ENCODE results near the gene NUDT2.
A peak's percentile ranks its signal among the peaks of the same experiment; 100 is the strongest.
"Not testable (repeated sequence)": the region's sequence is repeated elsewhere in the genome, so short reads cannot be mapped to it uniquely, and the experiment has no call there.

NUDT2 gene

DNA sequence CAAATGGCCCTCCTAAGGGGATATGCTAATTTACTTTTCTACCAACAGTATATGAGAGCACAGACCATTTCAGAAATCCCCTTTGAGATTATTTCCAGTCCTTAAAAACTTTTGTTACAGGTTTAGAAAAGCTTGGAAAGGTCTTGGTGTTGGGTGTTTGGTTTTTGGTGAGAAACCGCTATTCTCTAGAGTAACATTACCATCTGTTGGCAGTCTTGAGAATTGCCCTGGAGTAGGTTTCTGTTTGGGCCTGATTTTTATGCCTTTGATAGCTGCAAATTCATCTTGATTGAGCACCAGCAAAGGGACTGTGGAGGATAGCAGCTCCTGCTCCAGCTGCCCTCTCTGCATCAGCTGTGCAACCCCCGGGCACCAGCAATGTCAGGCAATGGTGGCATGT, 8.0 kb downstream of the NUDT2 start:
- DNase-seq, result peak; percentile 13

DNA sequence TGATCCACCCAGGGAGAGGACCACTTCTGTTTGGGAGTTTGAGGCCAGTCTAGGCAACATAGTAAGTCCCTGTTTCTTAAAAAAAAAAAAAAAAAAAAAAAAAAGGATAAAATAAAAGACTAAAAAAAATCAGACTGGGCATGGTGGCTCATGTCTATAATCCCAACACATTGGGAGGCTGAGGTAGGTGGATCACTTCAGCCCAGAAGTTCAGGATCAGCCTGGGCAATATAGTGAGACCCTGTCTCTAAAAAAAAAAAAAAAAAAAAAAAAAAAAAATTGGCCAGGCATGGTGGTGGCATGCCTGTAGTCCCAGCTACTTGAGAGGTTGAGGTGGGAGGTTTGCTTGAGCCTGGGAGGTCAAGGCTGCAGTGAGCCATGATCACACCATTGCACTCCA, 8.7 kb downstream of the NUDT2 start:
- not testable (repeated sequence) for DNase-seq

DNA sequence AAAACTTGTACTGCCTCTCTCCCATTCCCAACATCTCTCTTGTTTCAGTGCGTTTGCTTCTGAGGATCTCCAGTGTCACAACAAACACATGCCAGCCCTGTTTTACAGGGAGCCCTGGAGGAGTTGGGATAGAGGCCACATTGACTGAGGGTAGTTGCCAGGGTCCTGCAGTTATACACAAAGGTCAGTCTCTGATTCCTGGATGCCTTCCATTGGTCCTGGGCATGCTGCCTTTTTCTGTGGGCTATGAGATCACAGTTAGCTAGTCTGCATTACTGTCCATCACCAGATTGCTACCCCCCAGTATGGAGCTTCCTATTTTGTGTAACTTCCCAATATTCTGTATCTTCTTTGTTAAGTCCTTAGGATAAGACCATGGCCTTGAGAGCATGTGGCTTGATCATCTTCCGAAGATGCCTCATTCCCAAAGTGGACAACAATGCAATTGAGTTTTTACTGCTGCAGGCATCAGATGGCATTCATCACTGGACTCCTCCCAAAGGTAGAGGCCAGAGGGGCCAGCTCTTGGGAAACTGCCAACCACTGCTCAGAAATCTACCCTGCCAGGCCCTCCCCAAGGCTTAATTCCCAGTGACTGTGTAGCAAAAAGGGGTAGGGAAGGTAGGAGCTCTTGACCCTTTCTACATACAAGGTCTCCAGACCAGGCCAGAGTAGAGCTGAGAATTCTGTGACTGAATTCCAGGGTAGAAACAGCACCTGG, 9.5 kb downstream of the NUDT2 start:
- DNase-seq, result no peak

DNA sequence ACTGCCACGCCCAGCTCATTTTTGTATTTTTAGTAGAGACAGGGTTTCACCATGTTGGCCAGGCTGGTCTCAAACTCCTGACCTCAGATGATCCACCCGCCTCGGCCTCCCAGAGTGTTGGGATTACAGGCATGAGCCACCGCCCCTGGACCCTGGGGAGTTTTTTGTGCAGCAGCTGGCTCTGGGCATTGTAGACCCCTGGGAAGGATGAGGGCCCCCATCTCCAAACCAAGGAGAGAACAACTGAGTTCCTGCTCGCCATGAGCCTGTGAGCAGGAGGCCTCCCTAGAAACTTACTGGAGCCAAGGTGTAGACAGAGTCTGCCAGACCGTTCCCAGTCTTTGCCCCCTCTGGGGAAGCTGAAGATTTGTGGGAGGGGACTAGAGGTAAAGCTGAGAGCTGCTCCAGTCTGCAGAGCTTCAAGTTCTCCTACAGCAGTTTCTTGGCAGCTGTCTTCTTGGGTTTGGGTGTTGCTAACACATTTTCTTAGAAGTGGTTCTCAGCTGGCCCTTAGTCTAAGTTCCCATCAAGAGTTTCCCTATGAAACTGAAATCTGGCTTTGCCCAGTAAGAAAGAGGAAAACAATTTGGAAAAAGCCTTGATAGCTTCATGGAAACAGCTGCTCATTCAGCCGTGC, 12.4 kb downstream of the NUDT2 start:
- DNase-seq, result no peak

DNA sequence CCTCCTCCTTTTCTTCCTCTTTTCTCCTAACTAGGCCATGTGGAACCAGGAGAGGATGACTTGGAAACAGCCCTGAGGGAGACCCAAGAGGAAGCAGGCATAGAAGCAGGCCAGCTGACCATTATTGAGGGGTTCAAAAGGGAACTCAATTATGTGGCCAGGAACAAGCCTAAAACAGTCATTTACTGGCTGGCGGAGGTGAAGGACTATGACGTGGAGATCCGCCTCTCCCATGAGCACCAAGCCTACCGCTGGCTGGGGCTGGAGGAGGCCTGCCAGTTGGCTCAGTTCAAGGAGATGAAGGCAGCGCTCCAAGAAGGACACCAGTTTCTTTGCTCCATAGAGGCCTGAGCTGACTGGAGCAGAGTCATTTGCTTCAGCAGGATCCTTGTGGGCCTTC, 13.7 kb downstream of the NUDT2 start:
- no peak for DNase-seq

DNA sequence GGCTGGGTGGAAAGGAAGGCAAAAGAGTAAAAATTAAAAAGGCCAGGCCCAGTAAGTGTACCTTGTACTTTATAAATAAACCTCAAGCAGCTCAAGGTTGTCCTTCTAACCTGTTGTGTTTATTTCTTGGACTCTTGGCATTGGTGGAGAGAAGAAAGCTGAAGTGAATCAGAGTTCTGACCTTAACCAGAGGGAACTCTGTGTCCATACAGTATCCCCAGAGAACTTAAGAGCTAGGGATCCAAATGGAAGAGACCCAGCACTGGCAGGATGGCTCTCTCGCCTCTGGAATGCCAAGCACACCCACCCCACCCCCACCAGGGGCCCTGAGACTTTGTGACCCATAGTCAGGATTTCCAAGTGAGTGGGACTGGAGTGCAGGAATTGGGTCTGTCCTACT, 14.2 kb downstream of the NUDT2 start:
- no peak for DNase-seq

DNA sequence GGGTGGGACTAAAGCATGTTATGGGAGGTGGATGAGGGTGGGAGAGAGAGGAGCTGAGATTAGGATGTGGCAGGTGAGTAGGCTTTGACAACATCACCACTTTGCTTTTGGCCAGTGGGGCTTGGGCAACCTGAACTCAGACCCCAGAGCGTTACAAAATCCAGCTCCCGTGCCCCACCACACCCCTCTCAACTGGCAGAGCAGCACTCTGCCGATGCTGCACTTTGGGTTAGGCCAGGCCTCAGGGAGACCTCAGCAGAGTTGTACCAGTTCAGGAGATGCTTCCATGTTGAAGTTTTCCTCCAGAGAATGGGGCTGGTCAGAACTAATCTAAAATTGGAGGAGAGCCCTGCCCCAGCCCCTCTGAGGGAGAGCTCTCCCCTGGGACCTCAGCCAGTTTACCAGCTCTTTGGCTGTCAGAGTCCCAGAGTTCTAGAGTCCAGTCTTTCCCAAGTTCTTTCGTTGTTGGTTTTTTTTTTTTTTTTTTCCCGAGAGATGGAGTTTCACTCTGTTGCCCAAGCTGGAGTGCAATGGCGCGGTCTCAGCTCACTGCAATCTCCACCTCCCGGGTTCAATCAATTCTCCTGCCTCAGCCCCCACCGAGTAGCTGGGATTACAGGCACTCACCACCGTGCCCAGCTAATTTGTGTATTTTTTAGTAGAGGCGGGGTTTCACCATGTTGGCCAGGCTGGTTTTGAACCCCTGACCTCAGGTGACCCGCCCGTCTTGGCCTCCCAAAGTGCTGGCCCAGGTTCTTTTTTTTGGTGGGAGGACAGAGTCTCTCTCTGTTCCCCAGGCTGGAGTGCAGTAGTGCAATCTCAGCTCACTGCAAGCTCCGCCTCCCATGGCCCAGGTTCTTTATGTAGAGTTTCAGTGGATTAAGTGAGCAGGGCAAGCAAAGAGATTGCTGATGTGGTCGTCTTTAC, 17.8 kb downstream of the NUDT2 start:
- no peak for DNase-seq

DNA sequence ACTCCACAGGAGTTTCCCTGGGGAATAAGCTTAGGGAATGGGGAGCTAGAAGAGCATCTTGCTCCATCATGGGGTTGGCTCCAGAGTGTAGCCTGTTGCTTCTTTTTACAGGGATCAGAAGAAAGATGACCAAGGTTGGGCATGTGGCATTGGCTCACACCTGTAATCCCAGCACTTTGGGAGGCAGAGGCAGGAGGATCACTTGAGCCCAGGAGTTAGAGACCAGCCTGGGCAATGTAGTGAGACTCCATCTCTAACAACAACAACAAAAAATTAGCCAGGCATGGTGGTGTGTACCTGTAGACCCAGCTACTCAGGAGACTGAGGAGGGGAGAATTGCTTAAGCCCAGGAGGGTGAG, 18.4 kb downstream of the NUDT2 start:
- DNase-seq, result no peak

DNA sequence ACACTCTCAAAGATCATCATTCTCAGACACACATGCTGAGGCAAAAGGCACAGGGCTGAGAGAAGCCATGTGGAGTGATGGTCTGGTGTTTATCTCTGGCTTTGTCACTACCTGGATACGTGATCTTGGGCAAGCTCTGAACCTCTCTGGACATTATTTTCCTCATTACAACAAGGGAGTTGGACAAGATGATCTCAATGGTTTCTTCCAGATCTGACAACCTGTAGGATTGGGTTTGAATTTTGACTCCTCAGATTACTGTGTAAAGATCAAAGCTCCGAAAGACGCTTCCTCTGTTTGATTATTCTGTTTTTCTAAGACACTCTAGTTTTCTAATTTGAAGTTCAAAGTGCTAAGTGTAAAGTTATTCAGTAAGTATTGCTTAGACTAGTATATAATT, 20.0 kb downstream of the NUDT2 start:
- no peak for DNase-seq

DNA sequence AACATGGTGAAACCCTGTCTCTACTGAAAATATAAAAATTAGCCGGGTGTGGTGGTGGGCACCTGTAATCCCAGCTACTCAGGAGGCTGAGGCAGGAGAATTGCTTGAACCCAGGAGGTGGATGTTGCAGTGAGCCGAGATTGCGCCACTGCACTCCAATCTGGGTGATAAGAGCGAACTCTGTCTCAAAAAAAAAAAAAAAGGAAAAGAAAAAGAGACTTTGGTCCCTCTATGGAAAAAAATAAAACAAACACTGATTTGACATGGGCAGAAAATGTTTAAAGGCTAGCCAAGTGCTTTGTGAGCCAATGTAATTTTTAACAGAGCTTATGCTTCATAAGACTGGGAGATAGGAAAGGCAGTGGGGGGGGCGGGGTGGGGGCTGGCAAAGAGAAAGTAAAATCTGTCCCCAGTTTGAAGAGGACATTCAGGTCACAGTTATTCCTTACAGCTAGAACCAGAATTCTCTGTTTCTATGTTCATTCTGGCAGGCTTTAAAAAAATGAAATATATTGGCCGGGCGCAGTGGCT, 22.8 kb downstream of the NUDT2 start:
- not testable (repeated sequence) for DNase-seq

DNA sequence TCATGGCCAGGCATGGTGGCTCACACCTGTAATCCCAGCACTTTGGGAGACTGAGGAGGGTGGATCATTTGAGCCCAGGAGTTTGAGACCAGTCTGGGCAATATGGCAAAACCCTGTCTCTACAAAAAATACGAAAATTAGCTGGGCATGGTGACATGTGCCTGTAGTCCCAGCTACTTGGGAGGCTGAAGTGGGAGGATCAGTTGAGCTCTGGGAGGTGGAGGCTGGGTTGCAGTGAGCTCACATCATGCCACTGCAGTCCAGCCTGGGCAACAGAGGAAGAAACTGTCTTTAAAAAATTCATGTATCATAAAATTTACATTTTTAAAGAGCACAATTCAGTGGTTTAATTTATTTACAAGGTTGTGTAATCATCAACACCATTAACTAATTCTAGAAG, 23.6 kb downstream of the NUDT2 start:
- not testable (repeated sequence) for DNase-seq

DNA sequence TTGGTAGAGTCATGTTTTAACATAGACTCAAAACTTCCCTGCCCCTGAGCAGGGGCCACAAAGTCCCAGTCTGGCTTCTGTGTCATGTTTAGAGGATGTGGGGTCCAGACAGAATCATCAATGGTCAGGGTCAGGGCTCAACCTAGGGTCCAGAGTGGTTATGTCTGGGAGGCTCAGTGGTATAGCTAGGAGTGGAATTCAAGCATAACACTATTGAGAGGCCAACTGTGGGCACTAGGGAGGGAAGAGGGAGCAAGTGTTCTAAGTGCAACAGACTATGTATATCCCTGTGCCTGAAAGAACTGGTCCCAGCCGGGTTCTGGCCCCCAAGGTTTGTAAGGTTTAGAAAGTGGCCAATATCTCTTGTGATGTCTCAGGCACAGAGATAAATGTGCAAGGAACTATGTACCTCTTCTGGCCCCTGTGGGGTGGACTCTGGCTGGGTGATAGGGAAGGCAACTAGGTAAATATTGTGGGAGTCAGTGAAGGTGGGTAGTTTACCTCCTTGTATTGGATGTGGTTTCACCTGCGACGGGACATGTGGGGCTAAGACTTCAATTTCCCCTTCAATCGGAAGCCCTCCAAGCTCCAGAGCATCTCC, 33.3 kb downstream of the NUDT2 start:
- DNase-seq, result no peak

DNA sequence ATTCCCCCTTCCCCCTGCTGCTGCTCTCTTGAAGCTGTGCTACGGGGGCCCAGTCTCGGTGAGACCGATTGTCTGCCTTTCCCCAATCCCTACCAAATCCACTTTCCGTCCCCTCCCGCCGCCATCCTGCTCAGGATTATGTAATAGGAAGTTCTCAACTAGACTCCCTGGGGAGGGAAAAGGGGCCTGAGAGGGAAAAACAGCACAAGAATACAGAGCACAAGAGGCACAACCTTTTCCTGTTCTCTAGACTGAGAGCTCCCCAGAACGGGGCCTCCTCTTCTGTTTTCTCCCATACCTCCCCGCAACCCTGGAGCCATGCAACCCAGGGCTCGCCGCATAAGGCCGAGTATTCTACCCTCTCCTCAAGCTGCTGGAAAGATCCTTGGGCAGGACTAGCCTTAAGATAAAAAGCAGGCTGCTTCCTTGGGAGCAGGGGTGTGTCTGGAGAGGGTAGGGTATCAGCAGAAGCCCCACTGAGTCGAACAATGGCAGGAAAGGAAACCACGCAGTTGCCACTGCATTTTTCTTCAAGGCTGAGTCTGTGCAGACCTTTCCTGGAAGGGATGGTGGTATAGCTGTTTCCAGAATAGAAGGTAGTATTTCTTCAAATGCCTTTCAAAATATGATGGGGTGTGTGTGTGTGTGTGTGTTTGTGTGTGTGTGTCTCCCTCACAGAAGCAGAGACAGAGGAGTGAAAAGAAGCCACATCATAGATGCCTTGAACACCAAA, 34.4 kb downstream of the NUDT2 start:
- no peak for DNase-seq

DNA sequence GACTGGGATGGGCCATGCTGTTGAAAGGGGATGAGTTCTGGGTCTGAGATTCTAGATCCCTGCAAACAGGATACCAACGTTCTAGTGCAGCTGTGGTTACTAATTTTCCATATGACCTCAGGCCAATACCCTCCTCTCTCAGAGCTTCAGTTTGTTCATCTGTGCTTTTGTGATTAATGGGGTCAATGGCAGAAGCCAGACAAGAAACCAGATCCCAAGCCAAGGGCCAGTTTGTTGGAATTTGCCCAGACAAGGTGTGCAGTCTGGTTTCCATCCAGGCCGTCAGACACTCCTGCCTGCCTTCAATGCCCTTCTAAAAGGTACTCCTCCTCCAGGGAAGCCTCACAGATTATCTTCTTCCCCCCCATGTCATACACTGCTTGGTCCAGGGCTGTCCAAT, 35.9 kb downstream of the NUDT2 start:
- DNase-seq, result no peak

DNA sequence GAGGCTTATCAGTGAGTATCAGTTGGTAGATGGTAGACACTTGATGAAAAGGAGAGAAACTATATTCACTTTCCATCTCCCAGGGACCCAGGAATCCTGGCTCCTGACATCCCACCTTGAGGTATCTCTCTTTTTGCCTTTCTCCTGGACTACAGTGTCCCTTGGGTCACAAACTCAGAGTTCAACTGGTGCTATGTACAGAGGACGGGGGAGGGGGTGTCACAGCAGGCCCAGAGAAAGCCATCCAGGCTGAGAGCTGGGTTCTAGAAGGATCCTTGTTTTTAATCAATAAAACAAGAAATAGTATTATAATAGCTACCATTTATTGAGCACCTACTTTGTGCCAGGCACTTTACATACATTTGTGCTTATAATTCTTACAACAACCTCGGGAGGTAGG, 37.0 kb downstream of the NUDT2 start:
- no peak for DNase-seq

DNA sequence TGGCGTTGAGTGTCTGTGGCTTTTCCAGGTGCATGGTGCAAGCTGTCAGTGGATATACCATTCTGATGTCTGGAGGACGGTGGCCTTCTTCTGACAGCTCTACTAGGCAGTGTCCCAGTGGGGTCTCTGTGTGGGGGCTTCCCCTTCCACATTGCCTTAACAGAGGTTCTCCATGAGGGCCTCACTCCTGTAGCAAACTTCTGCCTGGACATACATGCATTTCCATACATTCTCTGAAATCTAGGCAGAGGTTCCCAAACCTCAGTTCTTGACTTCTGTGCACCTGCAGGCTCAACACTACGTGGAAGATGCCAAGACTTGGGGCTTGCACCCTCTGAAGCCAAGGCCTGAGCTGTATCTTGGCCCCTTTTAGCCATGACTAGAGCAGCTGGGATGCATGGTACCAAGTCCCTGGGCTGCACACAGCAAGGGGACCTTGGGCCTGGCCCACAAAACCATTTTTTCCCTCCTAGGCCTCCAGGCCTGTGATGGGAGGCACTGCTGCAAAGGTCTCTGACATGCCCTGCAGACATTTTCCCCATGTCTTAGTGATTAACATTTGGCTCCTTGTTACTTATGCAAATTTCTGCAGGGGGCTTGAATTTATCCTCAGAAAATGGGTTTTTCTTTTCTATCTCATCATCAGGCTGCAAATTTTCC, 38.5 kb downstream of the NUDT2 start:
- DNase-seq, result not testable (repeated sequence)

DNA sequence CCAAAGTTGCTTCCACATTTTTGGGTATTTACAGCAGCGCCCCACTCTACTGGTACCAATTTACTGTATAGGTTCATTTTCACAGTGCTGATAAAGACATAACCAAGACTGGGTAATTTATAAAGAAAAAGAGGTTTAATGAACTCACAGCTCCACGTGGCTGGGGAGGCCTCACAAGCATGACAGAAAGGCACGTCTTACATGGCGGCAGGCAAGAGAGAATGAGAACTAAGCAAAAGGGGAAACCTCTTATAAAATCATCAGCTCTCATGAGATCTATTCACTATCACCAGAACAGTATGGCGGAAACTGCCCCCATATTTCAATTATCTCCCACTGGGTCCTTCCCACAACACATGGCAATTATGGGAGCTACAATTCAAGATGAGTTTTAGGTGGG, 39.4 kb downstream of the NUDT2 start:
- DNase-seq, result not testable (repeated sequence)

DNA sequence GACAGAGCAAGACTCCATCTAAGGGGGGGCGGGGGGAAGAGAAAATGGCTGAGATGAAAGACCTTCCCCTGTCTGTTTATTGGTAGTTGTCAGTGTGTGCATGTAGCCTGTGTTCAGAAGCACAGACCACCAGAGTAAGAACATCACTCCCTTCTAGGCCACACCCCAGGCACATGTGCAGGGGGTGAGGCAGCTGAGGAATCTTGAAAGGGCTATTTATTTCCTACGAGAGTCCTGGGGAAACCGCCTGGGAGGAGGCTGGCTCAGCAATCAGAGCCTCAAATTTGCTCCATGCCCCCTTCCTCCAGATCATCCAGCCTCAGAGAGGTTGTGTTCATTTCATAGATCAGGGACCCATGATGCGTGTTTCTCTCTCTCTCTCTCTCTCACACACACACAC, 40.3 kb downstream of the NUDT2 start:
- DNase-seq, result no peak

DNA sequence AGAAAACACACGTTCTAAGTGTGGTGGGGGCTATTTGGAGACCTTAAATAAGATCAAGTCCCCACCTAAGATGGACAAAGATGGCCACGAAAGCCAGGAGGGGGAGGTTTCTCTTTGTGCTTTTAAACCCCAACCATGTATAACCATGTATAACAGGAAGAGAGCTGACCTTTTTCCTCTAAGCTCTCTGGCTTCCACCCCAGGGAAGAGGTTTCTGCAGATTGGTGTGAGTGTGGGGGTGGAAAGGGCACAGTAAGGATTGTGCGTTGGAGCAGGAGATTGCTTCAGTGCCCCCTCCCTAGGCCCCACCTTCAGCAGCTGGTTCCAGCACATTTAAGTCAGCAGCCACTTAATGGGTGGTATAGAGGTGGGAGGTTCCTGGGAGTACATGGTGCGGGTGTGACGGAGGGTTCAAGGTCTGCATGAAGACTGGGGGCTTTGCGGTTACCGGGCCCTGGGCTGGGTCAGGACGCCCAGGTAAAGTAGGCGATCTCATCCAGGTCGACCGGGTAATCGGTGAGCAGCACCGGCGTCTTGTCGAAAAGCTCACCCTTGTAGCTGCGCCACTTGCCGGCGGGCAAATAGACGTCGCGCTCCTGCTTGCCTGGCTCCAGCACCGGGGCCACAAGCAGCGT, 41.1 kb downstream of the NUDT2 start:
- no peak for DNase-seq

DNA sequence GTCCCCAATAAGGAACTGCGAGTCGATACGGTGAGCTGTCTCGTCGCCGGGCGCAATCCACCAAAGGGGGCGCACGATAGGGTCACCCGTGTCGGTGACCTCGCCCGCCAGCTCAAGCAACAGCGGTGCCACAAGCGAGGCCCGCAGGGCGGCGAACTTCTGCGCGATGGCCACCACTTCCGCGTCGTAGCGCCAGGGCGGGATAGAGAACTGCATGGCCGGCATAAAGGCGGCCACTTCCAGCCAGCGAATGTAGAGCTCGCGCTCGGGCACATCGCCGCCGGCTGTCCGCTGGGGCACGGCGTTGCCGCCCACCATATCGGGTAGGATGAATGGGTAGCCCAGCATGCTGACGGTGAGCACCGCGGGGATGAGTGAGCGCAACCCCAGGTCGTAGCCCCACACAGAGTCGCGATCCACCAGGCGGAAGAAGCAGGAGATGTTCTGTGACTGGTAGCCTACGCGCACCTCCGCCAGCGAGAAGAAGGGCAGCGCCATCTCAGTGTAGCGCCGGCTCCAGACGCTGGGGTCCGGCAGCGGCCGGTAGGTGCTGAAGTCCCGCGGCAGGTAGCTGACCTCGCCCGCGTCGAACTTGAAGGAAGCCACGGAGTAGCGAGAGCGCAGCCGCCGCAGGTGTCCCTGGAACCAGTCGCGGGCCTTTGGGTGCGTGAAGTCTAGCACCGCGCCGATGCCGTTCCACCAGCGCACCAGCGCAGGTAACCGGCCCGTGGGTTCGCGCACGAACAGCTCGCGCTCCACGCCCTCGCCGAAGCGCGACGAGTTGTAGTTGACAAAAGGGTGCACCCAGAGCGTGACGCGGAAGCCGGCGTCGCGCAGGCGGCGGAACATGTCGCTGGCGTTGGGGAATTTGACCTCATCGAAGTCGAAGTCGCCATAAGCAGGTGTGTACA, 41.9 kb downstream of the NUDT2 start:
- DNase-seq, result no peak

Measured in NCI-H146 (cell line).